GM20431 (cell line): ENCODE results near the gene ADAMTS17.

ENCODE experiments used
- in situ Hi-C: fragments of 300-500 bp; cut with MseI, MboI; formaldehyde crosslinking; loops from one replicate; pipeline ENCODE4 v1.15.0; 2020; ENCODE audit warnings: low sequenced_read_pairs; ENCODE audit not compliant: unreplicated experiment

ADAMTS17 gene

DNA sequence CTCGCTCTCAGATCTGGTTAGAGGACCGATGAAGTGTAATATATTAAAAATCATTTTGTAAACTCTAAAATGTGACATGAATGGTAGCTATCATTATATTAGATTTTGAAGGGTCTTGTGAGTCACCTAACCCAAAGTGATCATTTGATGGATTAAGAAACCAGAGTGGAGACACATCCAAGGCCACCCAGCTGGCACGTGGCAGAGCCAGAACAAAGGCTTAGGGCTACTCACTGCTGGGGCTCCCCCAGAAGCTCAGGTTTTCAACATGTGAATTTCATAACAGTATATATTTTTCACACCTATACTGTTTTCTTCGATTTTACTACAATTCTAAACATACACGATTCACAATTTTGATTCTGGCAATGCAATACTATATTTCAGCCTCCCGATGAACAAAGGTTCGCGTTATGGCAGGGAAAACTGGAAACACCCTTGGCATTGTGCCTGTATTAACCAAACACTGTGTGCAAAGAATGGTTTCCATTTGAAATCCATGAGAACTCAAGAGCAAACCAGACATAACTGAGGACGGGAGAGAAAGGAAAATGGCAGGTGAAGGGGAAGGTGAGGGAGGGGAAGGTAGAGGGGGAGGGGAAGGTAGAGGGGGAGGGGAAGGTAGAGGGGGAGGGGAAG lies 88.9 kb downstream of the ADAMTS17 start:
- in situ Hi-C loops = no loop called here

DNA sequence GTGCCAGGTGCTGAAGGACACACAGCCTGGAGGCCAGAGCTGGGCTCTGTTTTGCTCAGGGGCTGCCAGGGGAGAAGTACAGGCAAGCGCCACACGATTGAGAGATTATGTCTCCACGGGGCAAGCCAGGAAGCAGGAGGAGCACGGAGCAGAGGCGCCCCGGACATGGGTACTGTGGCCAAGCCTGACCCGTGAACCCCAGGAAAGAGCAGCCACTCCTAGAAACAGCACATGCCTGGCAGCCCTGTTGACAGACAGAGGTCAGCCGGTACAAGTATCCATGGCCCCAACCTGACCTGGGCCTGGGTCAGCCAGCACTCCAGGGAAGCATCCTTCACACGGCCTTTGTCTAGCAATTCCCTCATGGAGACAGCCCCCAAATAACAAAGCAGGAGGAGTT lies 89.4 kb downstream of the ADAMTS17 start:
- in situ Hi-C loops = no loop called here

DNA sequence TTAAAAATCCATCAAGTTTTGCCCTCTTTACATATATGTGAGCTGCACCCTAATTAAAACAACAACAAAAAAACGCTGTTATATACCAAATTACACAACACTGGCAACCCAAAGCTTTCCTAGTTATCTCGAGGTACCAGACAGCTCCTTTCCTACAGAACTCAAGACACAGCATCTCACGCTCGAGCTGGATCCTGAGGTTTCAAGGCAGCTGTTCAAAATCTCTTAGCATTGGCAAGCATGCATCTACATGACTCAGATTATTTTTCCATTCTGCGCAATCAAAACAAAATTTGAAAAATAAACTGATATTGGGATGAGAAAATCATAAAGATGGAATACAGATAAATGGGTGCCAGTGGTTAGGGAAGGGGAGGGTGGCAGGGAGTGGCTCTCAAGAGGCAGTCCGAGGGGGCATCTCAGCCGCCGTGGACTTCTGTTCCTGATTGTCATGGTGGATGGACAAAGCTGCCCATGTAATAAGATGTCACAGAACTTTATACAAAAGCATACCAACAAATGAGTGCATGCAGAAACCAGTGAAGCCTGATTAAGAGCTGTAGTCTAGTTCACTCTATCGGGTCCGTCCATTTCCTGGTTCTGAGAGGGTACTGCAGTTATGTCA lies 91.5 kb downstream of the ADAMTS17 start:
- in situ Hi-C loops = no loop called here

DNA sequence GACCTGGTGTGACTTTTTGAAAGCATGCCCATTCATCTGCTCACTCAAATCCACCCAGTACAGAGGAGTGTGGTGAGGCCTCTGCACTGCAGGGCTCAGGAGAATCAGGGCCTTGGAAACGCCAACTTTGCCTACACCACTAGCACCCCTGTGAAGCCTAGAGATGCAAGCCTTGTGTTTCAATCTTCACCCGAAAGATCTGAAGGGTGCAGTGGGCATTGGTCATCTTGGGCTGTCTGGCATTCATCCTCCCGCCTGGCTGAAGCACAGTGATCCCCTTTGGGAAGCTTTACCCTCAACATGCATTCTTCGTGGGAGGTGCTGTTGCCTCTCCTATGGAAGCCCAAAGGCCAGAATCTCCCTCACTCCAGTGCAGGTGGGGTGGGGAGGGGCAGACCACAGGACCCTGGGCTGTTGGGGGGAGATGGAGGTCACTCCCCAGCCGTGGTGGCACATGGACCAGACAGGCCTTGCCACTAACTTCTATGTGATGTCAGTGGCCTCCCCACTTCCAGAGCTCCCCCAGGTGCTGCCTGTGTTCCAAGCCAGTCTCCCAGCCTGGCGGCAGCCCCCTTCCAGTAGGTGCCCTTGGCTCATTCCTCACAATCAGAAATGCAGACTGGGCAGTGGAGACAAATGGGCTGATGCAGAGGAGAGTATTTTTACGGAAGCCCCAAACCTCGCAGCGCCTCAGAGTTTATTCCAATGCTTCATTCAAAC lies 92.5 kb downstream of the ADAMTS17 start:
- in situ Hi-C loops = no loop called here

DNA sequence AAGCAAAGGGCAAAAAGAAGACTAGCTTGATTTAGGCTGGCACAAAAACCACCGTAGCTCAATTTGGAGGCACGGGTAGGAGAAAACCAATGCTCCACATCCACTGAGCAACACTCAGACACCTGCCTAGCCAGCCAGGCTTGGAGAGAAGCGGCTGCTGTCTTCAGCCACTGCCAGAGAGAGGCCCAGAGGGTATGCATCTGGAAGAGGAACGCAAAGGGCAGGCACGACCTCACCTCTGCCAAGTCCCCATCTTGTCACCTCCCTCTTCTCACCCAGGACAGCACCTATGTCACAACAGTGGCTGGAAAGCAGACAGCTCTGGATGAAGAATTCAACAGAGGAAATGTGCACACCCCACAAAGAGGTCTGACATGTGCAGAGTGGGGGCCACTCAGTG lies 93.5 kb downstream of the ADAMTS17 start:
- in situ Hi-C loops = no loop called here

DNA sequence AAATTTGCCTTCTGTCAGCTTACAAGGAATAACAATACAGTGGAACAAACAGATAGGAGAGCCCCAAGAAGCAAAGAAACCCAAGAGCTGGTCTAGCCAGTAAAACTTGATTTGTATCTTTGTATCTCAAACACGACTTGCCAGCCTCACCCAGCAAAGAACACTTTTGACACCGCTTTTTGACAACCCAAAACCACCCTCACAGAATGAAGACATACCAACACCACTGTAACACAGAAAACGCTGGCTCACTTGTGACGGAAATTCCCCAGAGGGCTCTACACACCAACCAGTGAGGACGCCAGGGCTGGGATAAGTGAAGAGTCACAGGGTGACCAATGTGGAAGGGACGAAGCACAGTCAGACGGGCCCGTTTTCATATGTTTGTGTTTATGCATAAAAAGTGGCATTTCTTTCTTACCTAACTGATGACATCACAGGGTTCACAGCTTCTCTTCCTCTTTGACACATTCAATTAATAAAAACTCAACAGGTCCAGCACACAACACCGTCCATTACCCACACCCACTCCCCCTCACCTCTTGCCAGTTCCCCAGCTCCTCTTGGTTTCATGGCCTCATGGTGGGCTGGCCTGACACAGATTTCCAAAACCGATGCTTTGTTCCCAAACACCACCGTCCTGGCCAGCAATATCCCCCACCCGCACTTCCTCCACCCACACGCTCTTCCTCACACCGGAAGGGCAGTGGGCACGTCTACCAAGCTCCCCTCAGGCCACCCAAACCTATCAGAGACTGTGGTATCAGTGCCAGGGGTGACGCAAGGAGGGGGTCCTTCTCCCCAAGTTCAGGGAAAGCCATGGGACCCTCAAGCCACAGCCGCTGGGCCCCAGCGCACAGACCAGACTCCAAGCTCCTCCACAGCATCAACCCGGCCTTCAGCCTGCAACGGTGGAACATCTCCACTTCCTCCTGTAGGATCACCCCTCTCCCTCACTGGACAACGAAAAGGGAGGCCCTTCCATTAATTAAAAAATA lies 94.2 kb downstream of the ADAMTS17 start:
- in situ Hi-C loops = no loop called here

DNA sequence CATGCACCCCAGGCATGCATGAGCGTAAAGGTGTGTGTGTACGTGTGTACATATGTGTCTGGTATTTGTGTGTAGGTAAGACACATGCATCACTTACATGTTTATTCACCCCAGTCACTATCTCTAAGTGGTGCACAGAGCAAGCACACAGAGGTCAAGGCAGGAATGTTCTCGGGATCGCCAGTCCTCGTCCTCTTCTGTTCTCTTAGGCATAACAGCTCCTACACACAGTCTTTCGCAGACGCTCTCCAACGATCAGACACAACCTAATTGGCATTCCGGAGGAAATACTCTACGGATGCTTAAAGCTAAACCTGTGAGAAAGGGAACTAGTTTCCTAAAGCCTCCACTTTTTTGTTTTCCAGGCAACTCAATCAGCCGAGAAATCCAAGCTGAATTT lies 95.9 kb downstream of the ADAMTS17 start:
- in situ Hi-C loops = no loop called here

DNA sequence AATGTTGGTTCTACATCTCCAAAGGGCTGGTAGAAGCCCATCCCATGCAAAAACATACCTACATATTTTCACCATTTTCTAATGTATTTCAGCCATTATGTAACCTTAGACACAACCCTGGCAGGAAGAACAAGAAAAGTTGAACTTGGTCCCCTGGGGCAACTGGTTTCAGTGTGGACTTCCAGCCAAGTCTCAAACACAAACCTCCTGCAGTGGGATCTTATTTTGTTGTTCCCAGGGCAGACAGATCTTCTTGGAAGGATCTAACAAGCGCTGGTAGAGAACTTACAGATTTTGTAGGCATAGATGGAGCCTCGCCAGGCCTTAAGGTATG lies 96.3 kb downstream of the ADAMTS17 start:
- in situ Hi-C loops = no loop called here

DNA sequence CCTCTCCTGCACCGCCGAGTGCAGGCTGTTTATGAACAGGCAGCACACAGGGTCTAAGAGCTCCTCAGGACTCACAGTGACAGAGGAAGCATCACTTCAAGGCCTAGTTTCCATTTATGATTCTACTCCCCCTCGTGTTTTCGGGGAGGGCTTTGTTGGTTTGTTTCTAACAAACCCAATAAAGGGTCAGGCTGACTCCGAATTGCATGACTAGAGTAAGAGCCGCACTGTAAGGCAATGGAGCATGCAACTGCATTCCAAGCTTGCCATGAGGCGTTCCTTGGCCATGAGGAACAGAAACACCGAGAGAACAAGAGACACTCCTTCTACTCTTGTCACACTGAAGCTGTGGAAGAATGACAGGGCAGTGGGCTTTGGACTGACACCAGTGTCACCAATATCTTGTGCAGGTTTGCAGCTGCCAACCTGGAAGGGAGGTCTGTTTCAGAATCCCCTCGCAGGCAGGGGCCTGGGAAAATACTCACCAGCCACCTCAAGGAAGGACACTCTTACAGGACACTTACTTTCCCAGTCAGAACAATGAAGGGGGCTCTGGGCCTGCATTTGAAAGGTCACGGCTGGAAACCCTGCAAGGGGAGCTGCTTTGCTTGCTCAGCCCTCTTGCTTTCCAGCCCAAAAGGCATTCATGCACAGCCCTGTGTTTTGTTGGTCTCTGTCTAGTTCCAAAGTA lies 96.8 kb downstream of the ADAMTS17 start:
- in situ Hi-C loops = no loop called here

DNA sequence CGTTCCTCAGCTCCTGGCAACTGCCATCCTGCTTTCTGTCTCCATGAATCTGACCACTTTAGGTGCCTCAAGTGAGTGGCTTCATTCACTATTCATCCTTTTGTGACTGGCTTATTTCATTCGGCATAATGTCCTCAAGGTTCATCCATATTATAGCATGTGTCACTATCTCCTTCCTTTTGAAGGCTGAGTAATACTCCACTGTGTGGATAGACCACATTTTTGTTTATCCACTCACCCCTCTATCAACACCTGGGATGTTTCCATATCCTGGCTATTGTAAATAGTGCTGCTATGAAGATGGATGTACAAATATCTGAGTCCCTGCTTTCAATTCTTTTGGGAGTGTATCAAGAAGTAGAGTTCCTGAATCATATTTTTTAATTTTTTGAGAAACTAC lies 98.8 kb downstream of the ADAMTS17 start:
- in situ Hi-C loops = no loop called here

DNA sequence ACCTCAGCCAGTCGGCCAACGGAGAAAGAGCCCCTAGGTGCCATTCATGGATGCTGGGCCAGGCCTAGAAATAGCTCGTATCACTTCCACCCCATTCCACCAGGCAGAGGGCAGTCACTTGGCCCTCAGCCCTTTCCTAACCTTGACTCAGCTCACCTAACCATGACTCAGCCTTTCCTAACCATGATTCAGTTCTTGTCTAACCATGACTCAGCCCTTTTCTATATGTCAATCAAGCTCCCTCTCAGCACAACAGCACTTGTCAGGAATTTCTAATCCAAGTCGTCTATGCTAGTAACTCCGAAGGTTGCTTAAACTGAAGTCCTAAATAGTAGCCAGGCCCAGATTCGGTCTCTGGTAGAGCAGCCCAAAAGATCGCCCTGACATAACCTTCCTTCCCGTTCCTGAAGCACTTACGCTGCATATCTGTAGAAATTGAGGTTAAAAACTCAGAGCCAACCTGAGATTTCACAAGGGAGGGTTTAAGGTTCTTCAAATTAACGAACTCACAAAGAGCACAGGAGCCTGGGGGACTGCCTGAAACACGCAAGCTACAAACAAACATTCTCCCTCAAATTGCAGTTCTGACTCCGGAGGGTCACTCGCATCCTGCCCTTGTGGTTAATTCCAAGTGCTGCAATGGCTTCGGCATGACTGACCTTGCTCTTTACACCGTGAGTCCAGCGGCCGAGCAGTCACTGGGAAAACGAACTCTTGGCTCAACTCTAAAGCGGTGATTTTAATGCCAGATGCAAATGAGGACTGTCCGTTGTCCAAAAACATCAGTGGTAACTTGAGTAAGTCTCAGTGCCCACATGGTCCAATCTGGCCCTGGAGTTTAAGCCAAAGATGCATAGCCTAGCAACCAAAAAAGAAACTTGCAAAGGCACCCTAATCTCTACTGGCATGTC lies 99.9 kb downstream of the ADAMTS17 start:
- in situ Hi-C loops = no loop called here

DNA sequence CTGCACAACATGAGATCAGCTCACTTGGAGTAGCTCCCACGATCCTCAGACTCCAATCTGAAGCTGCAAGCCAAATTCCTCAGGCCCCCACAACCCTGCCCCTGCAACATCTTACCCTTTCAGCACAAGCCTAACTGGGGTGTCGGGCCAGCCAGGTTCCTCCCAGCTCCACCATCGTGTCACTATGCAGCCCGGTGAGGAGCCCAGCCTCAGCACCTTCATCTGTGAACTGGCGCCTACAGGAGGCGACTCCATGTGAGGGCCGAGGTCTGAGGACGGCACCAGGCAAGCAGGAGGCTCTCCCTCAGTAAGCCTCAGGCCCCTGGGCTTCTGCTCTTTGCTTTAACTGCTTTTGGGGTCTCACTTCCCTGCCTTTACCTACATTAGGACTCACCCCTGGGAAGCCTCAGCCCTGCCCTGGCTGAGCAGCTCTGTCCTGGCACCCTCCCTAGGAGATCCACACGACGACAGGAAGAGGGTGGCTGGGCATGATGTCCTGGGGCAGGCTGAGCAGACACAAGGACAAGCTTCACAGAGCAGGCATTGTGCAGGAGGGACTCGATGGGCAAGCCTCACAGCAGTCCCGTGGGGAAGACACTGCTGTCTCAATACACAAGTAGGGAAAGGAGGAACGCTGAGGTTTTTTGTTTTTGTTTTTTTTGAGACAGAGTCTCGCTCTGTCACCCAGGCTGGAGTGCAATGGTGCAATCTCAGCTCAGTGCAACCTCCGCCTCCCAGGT lies 104.6 kb downstream of the ADAMTS17 start:
- in situ Hi-C loops = no loop called here

DNA sequence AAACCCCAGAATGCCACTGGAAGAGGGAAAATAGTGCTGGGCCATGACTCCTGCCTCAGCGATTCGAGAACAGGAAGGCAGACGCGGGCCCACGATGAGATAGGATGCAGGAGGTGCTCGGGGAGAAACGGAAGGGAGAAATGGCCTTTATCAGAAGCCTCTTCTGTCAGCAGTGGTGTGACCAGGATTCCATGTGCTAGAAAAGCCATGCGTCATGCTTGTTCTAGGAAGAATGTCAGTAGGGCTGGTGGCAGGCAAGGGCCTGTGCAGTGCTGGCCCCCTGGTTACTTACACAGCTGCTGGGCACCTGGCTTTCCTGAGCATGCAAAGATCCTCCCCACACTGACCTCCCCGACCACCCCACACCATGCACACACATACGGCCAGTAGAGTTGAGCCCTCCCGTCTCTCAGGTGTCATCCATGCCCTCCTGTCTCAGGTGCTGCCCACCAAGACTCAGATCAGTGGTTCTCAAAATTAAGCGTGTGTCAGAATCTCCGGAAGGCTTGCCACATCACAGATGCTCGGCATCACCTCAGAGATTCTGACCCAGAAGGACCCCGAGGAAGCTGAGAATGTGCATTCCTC lies 106.7 kb downstream of the ADAMTS17 start:
- in situ Hi-C loops = no loop called here

DNA sequence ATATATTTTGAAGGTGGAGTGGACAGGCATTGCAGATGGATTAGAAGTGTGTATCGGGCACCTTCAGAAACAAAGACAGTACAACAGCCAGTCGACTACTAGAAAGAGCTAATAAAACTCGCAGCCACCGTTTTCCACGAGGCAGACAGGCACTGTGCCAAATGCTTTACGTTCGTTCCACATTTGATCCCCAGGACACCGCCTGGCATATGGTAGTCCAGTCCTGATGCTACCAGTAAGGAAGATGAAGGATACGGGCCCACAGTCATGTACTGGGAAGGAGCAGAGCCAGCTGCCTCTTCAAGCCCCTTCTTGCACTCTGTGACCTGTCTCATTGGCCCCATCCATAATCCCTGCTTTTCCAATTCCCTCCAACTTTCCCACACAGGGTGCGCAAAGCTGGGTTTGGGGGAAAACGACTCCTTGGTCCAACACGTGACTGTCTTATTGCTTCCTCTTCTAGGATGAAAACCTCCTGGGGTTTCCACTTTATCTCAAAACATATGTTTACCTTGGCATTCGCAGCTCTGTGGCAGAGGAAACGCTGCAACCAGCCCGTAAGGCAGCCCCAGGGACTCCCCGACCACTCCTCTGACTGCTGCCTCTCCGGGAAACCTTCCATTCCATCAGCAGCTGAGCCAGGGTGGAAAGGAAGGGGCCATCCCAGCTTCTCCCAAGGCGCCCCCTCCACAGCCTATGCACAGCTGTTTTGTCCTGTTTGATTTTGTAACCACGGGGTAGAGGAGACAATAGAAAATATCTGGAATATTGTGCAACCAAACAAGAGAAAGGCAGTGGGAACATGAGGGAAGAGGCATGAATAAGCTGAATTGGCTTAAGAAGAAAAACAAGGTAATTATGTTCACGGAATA lies 107.4 kb downstream of the ADAMTS17 start:
- in situ Hi-C loops = no loop called here

DNA sequence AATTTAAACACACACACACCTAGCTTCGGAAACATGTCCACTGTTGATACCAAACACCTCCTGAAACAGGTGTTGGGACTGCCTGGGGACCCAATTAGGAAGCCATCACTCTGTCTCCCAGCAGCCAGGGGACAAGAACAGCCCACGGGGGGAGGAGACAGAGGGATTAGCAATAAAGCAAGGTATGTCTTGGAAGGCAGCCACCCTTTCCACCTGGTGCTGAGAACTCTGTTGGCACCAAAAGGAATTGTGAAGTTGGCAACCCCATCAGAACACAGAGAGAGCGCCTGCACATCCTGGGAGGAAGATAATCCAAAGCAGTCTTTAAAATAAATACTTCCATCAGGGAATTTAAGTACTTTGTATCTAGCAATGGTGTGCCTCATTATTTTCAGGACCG lies 111.0 kb downstream of the ADAMTS17 start:
- in situ Hi-C loops = no loop called here

DNA sequence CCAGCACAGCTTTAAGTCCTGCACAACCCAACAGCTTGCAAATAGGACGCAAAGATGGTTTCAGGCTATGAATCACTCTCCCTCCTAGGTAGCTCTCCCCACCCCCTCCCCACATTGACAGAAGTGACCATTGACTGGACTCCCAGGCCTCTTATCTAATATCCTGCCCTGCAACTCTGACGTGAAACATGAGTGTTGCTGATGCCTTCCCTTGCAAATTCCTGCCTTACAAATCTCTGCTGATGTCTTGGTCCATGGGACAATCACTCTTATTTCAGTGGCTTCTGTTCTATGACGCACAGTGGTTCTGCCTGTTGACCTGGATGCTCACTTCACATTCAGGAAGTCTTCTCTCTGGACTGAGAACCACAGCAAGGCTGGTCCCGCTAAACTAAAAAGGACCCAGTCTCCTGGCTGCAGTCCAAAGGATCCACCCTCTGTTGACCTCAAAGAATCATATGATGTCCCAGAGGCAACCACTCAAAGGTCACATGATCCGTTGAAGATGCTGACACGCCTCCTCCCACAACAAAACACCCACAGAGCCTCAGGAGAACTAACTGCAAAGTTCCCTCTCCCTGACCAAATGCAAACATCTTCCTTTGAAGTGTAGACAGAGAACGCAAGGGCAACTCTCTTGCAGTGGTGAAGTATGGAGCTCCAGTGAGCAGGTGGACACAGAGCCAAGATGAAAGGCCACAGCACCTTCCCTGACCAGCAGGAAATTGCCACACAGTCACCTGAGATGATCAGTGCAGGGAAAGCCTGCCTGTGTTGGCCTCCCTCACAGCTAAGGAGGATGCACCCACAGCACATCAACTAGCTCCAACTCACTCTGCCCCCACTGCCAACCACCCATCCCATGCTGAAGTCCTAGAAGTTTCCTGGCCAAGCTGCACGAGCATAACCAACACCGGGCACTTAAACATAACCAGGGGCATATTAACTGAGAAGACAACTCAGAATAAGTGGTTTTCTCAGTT lies 112.3 kb downstream of the ADAMTS17 start:
- in situ Hi-C loops = no loop called here
